ENCODE data around the gene DTWD2.

- TF ChIP-seq, protein P1, sequence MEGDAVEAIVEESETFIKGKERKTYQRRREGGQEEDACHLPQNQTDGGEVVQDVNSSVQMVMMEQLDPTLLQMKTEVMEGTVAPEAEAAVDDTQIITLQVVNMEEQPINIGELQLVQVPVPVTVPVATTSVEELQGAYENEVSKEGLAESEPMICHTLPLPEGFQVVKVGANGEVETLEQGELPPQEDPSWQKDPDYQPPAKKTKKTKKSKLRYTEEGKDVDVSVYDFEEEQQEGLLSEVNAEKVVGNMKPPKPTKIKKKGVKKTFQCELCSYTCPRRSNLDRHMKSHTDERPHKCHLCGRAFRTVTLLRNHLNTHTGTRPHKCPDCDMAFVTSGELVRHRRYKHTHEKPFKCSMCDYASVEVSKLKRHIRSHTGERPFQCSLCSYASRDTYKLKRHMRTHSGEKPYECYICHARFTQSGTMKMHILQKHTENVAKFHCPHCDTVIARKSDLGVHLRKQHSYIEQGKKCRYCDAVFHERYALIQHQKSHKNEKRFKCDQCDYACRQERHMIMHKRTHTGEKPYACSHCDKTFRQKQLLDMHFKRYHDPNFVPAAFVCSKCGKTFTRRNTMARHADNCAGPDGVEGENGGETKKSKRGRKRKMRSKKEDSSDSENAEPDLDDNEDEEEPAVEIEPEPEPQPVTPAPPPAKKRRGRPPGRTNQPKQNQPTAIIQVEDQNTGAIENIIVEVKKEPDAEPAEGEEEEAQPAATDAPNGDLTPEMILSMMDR (IDR thresholded peaks at IDR 0.05) = no peak
- no peak for TF ChIP-seq ZFX (IDR thresholded peaks at IDR 0.05; ENCODE audit: borderline replicate concordance)
These were observed 105.0 kb downstream of the DTWD2 start for GRCh38 chr5:118883362-118883761.
